ENCODE results near the gene PMEPA1. TPM values are rescaled to one million over a fixed set of nuclear protein-coding genes. Genes with fewer than 3 reads are reported as not detected.

The PMEPA1 gene
- total and polyA plus RNA-seq, 10 of the 15 experiments (the other 5 are each of a cell fraction or from before 2014, with no cell fraction given) = 0.02 to 0.10 (median 0.04) TPM; not detected in 3

GRCh38 chr20:57701651-57702050, 8.2 kb downstream of the PMEPA1 start (continued):
- no peak for TF ChIP-seq NKRF (conservative IDR thresholded peaks at IDR 0.05)

GRCh38 chr20:57701090-57701489, 8.7 kb downstream of the PMEPA1 start:
- no TSS peak for BruUV-seq (replicated peaks)
- H3K9ac ChIP-seq (ENCODE audit: control insufficient read depth, insufficient read depth, low read length) = no peak overlapping the region
- intact Hi-C loops (cut with micrococcal nuclease; ENCODE audit: unreplicated experiment) = no loop called here
- FAIRE-seq (no peak), DNase-seq (ENCODE audit: low read depth, low spot score) (no peak), ATAC-seq (no peak)
- H4K20me1 ChIP-seq (ENCODE audit: control insufficient read depth, insufficient read depth) = no peaks in the 10 kb centered on the region
- no peak overlapping the region for H3K27ac ChIP-seq (ENCODE audit: control insufficient read depth, insufficient read depth)
- H3K4me1 ChIP-seq (ENCODE audit: control insufficient read depth, insufficient read depth, low read length) = peaks cover 25% of the 10 kb centered on the region
- in situ Hi-C loops (cut with MboI) = no loop called here
- no peaks in the 10 kb centered on the region for H3K9me3 ChIP-seq (replicated peaks; ENCODE audit: control insufficient read depth, insufficient read depth, low read length)
- no peaks in the 10 kb centered on the region for H3K36me3 ChIP-seq (ENCODE audit: control insufficient read depth in 2 of 2, insufficient read depth in 2 of 2, low read length in 1 of 2)
- ChIA-PET CTCF (interaction anchor here (1.0 kb wide), 1 partner anchor 46 kb away, joined by 3 read pairs; no protein-coding TSS in a partner anchor), POLR2A (no interaction called here), RAD21 (ENCODE audit: unreplicated experiment) (no interaction called here), SMC1A (ENCODE audit: uncharacterized antibody, unreplicated experiment) (interaction anchor here (1.1 to 1.4 kb wide), 2 partner anchors 15 to 18 kb away, joined by 3 read pairs; no protein-coding TSS in a partner anchor)
- H2AFZ ChIP-seq (ENCODE audit: control insufficient read depth, low read depth, low read length) = no peak overlapping the region
- no peaks in the 10 kb centered on the region for H3K79me2 ChIP-seq (ENCODE audit: control insufficient read depth, insufficient read depth, low read length)
- no peak overlapping the region for H3K4me2 ChIP-seq (ENCODE audit: control insufficient read depth, insufficient read depth)
- 68% methylated on average over 6 of the region's 6 CpGs for WGBS (ENCODE audit: insufficient coverage, insufficient replicate concordance, low lambda C conversion rate, missing lambda C conversion rate)
- no peak overlapping the region for H3K4me3 ChIP-seq
- H3K27me3 ChIP-seq (replicated peaks in 1 of 2; ENCODE audit: control insufficient read depth in 2 of 2, insufficient read depth in 2 of 2, low read length in 1 of 2) = peaks cover 0 to 2% of the 10 kb centered on the region in 2 experiments; a peak in 1 of 4 replicates
- TF ChIP-seq CHD1 (IDR thresholded peaks at IDR 0.05; ENCODE audit: low read depth, low read length) (no peak), SMAD1 (IDR thresholded peaks at IDR 0.05; ENCODE audit: low read depth, partially characterized antibody) (no peak), POU2F2 (IDR thresholded peaks at IDR 0.05; ENCODE audit: borderline replicate concordance, low read depth, low read length) (no peak), SREBF1 (IDR thresholded peaks at IDR 0.05; ENCODE audit: low read length) (no peak), KAT2A (conservative IDR thresholded peaks at IDR 0.05; ENCODE audit: control insufficient read depth, low read depth, low read length) (no peak), IRF4 (IDR thresholded peaks at IDR 0.05; ENCODE audit: low read depth, low read length) (no peak), E2F4 (IDR thresholded peaks at IDR 0.05; ENCODE audit: low read depth, low read length) (no peak), PML (IDR thresholded peaks at IDR 0.05; ENCODE audit: low read length) (no peak), TCF7 (IDR thresholded peaks at IDR 0.05; ENCODE audit: borderline replicate concordance) (no peak), ZNF217 (IDR thresholded peaks at IDR 0.05) (no peak), TBL1XR1 (IDR thresholded peaks at IDR 0.05; ENCODE audit: low read depth, low read length) (no peak), POLR2AphosphoS5 (IDR thresholded peaks at IDR 0.05; ENCODE audit: low read length) (no peak), CEBPB (IDR thresholded peaks at IDR 0.05; ENCODE audit: borderline replicate concordance in 1 of 2, low read depth in 2 of 2, low read length in 2 of 2) (no peak), PAX5 (IDR thresholded peaks at IDR 0.05; ENCODE audit: borderline replicate concordance, low read depth, low read length) (no peak), BHLHE40 (IDR thresholded peaks at IDR 0.05; ENCODE audit: borderline replicate concordance in 1 of 2, low read depth in 2 of 2, low read length in 1 of 2) (no peak), KDM1A (IDR thresholded peaks at IDR 0.05; ENCODE audit: borderline replicate concordance) (no peak), ZNF592 (IDR thresholded peaks at IDR 0.05) (no peak)
